Activated T-cell treated with anti-CD3 and anti-CD28 coated beads, Interleukin-2, amount 50 U/mL, for 72 hours (primary cell): ENCODE measurements around the gene IRX2. TPM values are rescaled to one million over a fixed set of nuclear protein-coding genes. Genes with fewer than 3 reads are reported as not detected.

Experiments
- ATAC-seq, 2 donors: fragments of 150-1000 bp; cut with Tn5 transposase; replicated peaks in 1 of 2; 2 replicates each; pipeline ENCODE4 v1.10.0; 2021; ENCODE audit warnings: moderate library complexity in 2 of 2, mild to moderate bottlenecking in 1 of 2
- DNase-seq, 2 donors: peaks; one replicate each; pipeline ENCODE4 v3.0.0; 2021 to 2022; ENCODE audit warnings: mixed read lengths in 1 of 2
- H3K27ac Mint-ChIP-seq: one replicate; pipeline ENCODE4 v1.8.0; 2022; ENCODE audit warnings: mild to moderate bottlenecking, moderate library complexity, mixed read lengths
- H3K27me3 Mint-ChIP-seq: one replicate; pipeline ENCODE4 v1.8.0; 2022; ENCODE audit warnings: low read depth, mixed read lengths
- H3K36me3 Mint-ChIP-seq, 2 donors: one replicate each; pipeline ENCODE4 v1.8.0; 2022; ENCODE audit warnings: mixed read lengths in 2 of 2, mild to moderate bottlenecking in 1 of 2; ENCODE audit not compliant: insufficient read depth in 2 of 2
- H3K4me1 Mint-ChIP-seq: one replicate; pipeline ENCODE4 v1.8.0; 2022; ENCODE audit warnings: low read depth, mixed read lengths
- H3K4me3 Mint-ChIP-seq, 2 donors: one replicate each; pipeline ENCODE4 v1.8.0; 2022; ENCODE audit warnings: mild to moderate bottlenecking in 2 of 2, mixed read lengths in 2 of 2, moderate library complexity in 2 of 2
- H3K9me3 Mint-ChIP-seq, 2 donors: one replicate each; pipeline ENCODE4 v1.8.0; 2022; ENCODE audit warnings: mixed read lengths in 2 of 2
- total RNA-seq, 2 donors: library from RNA; stranded (reverse); gene quantifications; one replicate each; pipeline ENCODE4 v1.2.3, GENCODE V29; 2022

IRX2 gene
- total RNA-seq, 2 donors from 2014 or later = not detected

GRCh38 chr5:2762744-2763532 is 11.5 kb upstream of the IRX2 start:
- no peaks in the 10 kb centered on the region for H3K4me1 Mint-ChIP-seq
- no peak overlapping the region for H3K4me3 Mint-ChIP-seq
- no peak for DNase-seq
- ATAC-seq = no peak
- H3K9me3 Mint-ChIP-seq = peaks cover 0 to 2% of the 10 kb centered on the region in 2 donors
- H3K27me3 Mint-ChIP-seq = peaks cover 9% of the 10 kb centered on the region
- H3K36me3 Mint-ChIP-seq = no peaks in the 10 kb centered on the region
- H3K27ac Mint-ChIP-seq = no peak overlapping the region

- Mint-ChIP-seq H3K36me3 (no peaks in the 10 kb centered on the region), H3K27me3 (peaks cover 18% of the 10 kb centered on the region), H3K4me1 (no peaks in the 10 kb centered on the region), H3K27ac (no peak overlapping the region), H3K9me3 (peaks cover 0 to 2% of the 10 kb centered on the region in 2 donors), H3K4me3 (no peak overlapping the region)
- DNase-seq (no peak), ATAC-seq (no peak)
Observed at GRCh38 chr5:2761921-2762488, 10.5 kb upstream of the IRX2 start.

GRCh38 chr5:2759696-2760461 is 8.4 kb upstream of the IRX2 start:
- DNase-seq (no peak), ATAC-seq (no peak)
- Mint-ChIP-seq H3K4me3 (no peak overlapping the region), H3K27ac (no peak overlapping the region), H3K27me3 (peaks cover 38% of the 10 kb centered on the region), H3K4me1 (peaks cover 10% of the 10 kb centered on the region), H3K36me3 (peaks cover 0 to 2% of the 10 kb centered on the region in 2 donors), H3K9me3 (peaks cover 0 to 2% of the 10 kb centered on the region in 2 donors)

GRCh38 chr5:2759091-2759490 is 7.6 kb upstream of the IRX2 start:
- Mint-ChIP-seq H3K4me3 (no peak overlapping the region), H3K27ac (no peak overlapping the region), H3K27me3 (peaks cover 42% of the 10 kb centered on the region), H3K4me1 (peaks cover 13% of the 10 kb centered on the region), H3K9me3 (no peaks in the 10 kb centered on the region), H3K36me3 (peaks cover 2 to 4% of the 10 kb centered on the region in 2 donors)
- DNase-seq = no peak
- no peak for ATAC-seq

- Mint-ChIP-seq H3K4me3 (no peak overlapping the region), H3K4me1 (peaks cover 15% of the 10 kb centered on the region), H3K27me3 (peaks cover 47% of the 10 kb centered on the region), H3K36me3 (peaks cover 2 to 5% of the 10 kb centered on the region in 2 donors), H3K9me3 (no peaks in the 10 kb centered on the region), H3K27ac (no peak overlapping the region)
- DNase-seq = no peak
- ATAC-seq = no peak
Observed at GRCh38 chr5:2758632-2759031, 7.2 kb upstream of the IRX2 start.

GRCh38 chr5:2757563-2758351 is 6.3 kb upstream of the IRX2 start:
- ATAC-seq (no peak), DNase-seq (no peak)
- Mint-ChIP-seq H3K4me3 (no peak overlapping the region), H3K27me3 (peaks cover 56% of the 10 kb centered on the region), H3K9me3 (no peaks in the 10 kb centered on the region), H3K36me3 (peaks cover 2 to 5% of the 10 kb centered on the region in 2 donors), H3K4me1 (peaks cover 15% of the 10 kb centered on the region), H3K27ac (no peak overlapping the region)

- H3K27me3 Mint-ChIP-seq = peaks cover 54% of the 10 kb centered on the region
- no peak for ATAC-seq
- H3K4me3 Mint-ChIP-seq = peak overlapping the region; percentile 63
- no peak overlapping the region for H3K27ac Mint-ChIP-seq
- H3K4me1 Mint-ChIP-seq = peaks cover 15% of the 10 kb centered on the region
- H3K36me3 Mint-ChIP-seq = peaks cover 4 to 5% of the 10 kb centered on the region in 2 donors
- no peak for DNase-seq
- no peaks in the 10 kb centered on the region for H3K9me3 Mint-ChIP-seq
Observed at GRCh38 chr5:2756211-2757152, 5.0 kb upstream of the IRX2 start.

GRCh38 chr5:2755681-2756171 is 4.2 kb upstream of the IRX2 start:
- Mint-ChIP-seq H3K27me3 (peaks cover 54% of the 10 kb centered on the region), H3K27ac (no peak overlapping the region), H3K36me3 (peaks cover 4 to 5% of the 10 kb centered on the region in 2 donors), H3K9me3 (no peaks in the 10 kb centered on the region), H3K4me1 (peaks cover 15% of the 10 kb centered on the region), H3K4me3 (peak overlapping the region; percentile 63 to 71)
- DNase-seq (no peak), ATAC-seq (no peak)

GRCh38 chr5:2755076-2755680 is 3.7 kb upstream of the IRX2 start:
- Mint-ChIP-seq H3K4me3 (peak overlapping the region; percentile 60 to 71), H3K27me3 (peaks cover 55% of the 10 kb centered on the region), H3K9me3 (no peaks in the 10 kb centered on the region), H3K27ac (no peak overlapping the region), H3K36me3 (peaks cover 4 to 5% of the 10 kb centered on the region in 2 donors), H3K4me1 (peaks cover 15% of the 10 kb centered on the region)
- no peak for DNase-seq
- ATAC-seq = no peak

- Mint-ChIP-seq H3K27me3 (peaks cover 60% of the 10 kb centered on the region), H3K27ac (no peak overlapping the region), H3K9me3 (no peaks in the 10 kb centered on the region), H3K4me1 (peaks cover 15% of the 10 kb centered on the region), H3K4me3 (no peak overlapping the region), H3K36me3 (peaks cover 5% of the 10 kb centered on the region in 2 donors)
- ATAC-seq (no peak), DNase-seq (no peak)
Observed at GRCh38 chr5:2754581-2755075, 3.2 kb upstream of the IRX2 start.
